CD14-positive monocyte (primary cell): Measurements from ENCODE around the gene CACNA1C. TPM values are rescaled to one million over a fixed set of nuclear protein-coding genes. Genes with fewer than 3 reads are reported as not detected.

Experiments
- DNase-seq, 3 donors: peaks; one replicate each; pipeline ENCODE4 v3.0.0-alpha.2; 2011 to 2022
- H2AFZ ChIP-seq: 2 replicates; pipeline ENCODE4 v1.6.0; 2012; ENCODE audit warnings: mild to moderate bottlenecking, low read depth, low read length, inconsistent platforms; ENCODE audit not compliant: insufficient read depth, poor library complexity, severe bottlenecking
- H3K27ac ChIP-seq, 2 donors: 1 replicate in 1 of 2; 2 replicates in 1 of 2; pipeline ENCODE4 v1.5.1; 2012 to 2013; ENCODE audit warnings: low read length in 2 of 2, control low read depth in 1 of 2, inconsistent platforms in 1 of 2, low read depth in 1 of 2, mild to moderate bottlenecking in 1 of 2
- H3K27me3 ChIP-seq, 2 donors: one replicate each; pipeline versions ENCODE4 v1.6.0 to v1.6.1; 2011 to 2013; ENCODE audit warnings: low read length in 2 of 2; ENCODE audit not compliant: control insufficient read depth in 2 of 2, insufficient read depth in 2 of 2
- H3K36me3 ChIP-seq, 2 donors: replicated peaks in 1 of 2; 1 replicate in 1 of 2; 2 replicates in 1 of 2; pipeline versions ENCODE4 v1.5.1 to v1.6.1; 2012 to 2013; ENCODE audit warnings: low read length in 2 of 2, control low read depth in 1 of 2, inconsistent platforms in 1 of 2, mild to moderate bottlenecking in 1 of 2; ENCODE audit not compliant: insufficient read depth in 2 of 2, control insufficient read depth in 1 of 2
- H3K4me1 ChIP-seq, 2 donors: 1 replicate in 1 of 2; 2 replicates in 1 of 2; pipeline versions ENCODE4 v1.5.1 to v1.6.1; 2012 to 2013; ENCODE audit warnings: low read length in 2 of 2, control low read depth in 1 of 2, inconsistent platforms in 1 of 2, mild to moderate bottlenecking in 1 of 2, moderate library complexity in 1 of 2; ENCODE audit not compliant: insufficient read depth in 2 of 2, control insufficient read depth in 1 of 2
- H3K4me2 ChIP-seq: replicated peaks from 2 replicates; pipeline ENCODE3; 2012; ENCODE audit warnings: low read length, moderate library complexity, mild to moderate bottlenecking; ENCODE audit not compliant: poor library complexity, severe bottlenecking; ENCODE audit errors: extremely low read depth
- H3K4me3 ChIP-seq, 3 experiments: fragments of 200-600 bp in 1 of 3; sonication (generic) in 1 of 3; replicated peaks in 1 of 3; 1 replicate in 2 of 3; 2 replicates in 1 of 3; pipeline ENCODE4 v1.5.1; 2011 to 2013; ENCODE audit warnings: low read length in 3 of 3, mild to moderate bottlenecking in 3 of 3, control low read depth in 2 of 3, low read depth in 2 of 3, inconsistent platforms in 1 of 3, moderate library complexity in 1 of 3
- H3K79me2 ChIP-seq: 2 replicates; pipeline ENCODE4 v1.6.0; 2012; ENCODE audit warnings: mild to moderate bottlenecking, control low read depth, inconsistent platforms, low read length, moderate library complexity; ENCODE audit not compliant: insufficient read depth
- H3K9ac ChIP-seq: 2 replicates; pipeline ENCODE4 v1.6.0; 2017; ENCODE audit warnings: low read length, mild to moderate bottlenecking; ENCODE audit not compliant: insufficient read depth, poor library complexity, severe bottlenecking
- H3K9me3 ChIP-seq, 2 donors: replicated peaks in 1 of 2; 1 replicate in 1 of 2; 2 replicates in 1 of 2; pipeline versions ENCODE4 v1.5.1 to v1.6.1; 2012 to 2013; ENCODE audit warnings: low read length in 2 of 2, control low read depth in 1 of 2; ENCODE audit not compliant: control insufficient read depth in 1 of 2, insufficient read depth in 1 of 2
- H4K20me1 ChIP-seq: 2 replicates; pipeline ENCODE4 v1.6.0; 2012; ENCODE audit warnings: mild to moderate bottlenecking, low read length, control low read depth, moderate library complexity; ENCODE audit not compliant: insufficient read depth
- H3K27ac Mint-ChIP-seq, 7 donors: one replicate each; pipeline ENCODE4 v1.8.0; 2020; ENCODE audit warnings: mild to moderate bottlenecking in 7 of 7, mixed read lengths in 7 of 7, moderate library complexity in 6 of 7, inconsistent platforms in 2 of 7
- H3K27me3 Mint-ChIP-seq, 3 donors: one replicate each; pipeline ENCODE4 v1.8.0; 2021 to 2022; ENCODE audit warnings: low read depth in 3 of 3, mild to moderate bottlenecking in 3 of 3, mixed read lengths in 3 of 3, moderate library complexity in 3 of 3, inconsistent platforms in 1 of 3
- H3K36me3 Mint-ChIP-seq, 2 donors: one replicate each; pipeline ENCODE4 v1.8.0; 2020; ENCODE audit warnings: mixed read lengths in 2 of 2, inconsistent platforms in 1 of 2, mild to moderate bottlenecking in 1 of 2
- H3K4me1 Mint-ChIP-seq: one replicate; pipeline ENCODE4 v1.8.0; 2020; ENCODE audit warnings: mild to moderate bottlenecking, mixed read lengths
- H3K4me3 Mint-ChIP-seq, 2 donors: one replicate each; pipeline ENCODE4 v1.8.0; 2020; ENCODE audit warnings: mild to moderate bottlenecking in 2 of 2, mixed read lengths in 2 of 2, moderate library complexity in 1 of 2
- H3K9me3 Mint-ChIP-seq, 7 donors: one replicate each; pipeline ENCODE4 v1.8.0; 2020 to 2022; ENCODE audit warnings: mixed read lengths in 7 of 7, mild to moderate bottlenecking in 6 of 7, moderate library complexity in 6 of 7, inconsistent platforms in 2 of 7
- WGBS: methylation state at CpG from one replicate; pipeline ENCODE4 v1.1.5; 2013; ENCODE audit warnings: missing lambda C conversion rate; ENCODE audit not compliant: insufficient coverage; 5-methylcytosine and 5-hydroxymethylcytosine counted together
- intact Hi-C, 2 donors: fragments of 100-400 bp; cut with micrococcal nuclease; formaldehyde crosslinking; loops; one replicate each; pipeline versions ENCODE4 v1.15.0 to v1.15.1; 2023
- polyA plus RNA-seq, 3 donors: library from polyadenylated mRNA; depleted of rRNA in 1 of 3; unstranded in 2 of 3; stranded (reverse) in 1 of 3; fragments of 300-500 nt in 2 of 3; fragments of >200 nt in 1 of 3; fragmentation: Illumina TruSeq in 2 of 3; gene quantifications; 1 replicate in 2 of 3; 2 replicates in 1 of 3; pipeline ENCODE4 v1.2.3, GENCODE V29; 2012 to 2021
- TF ChIP-seq, protein P1 (sequence below): fragments of 200-600 bp; IDR thresholded peaks from one replicate; pipeline ENCODE4 v1.8.0; 2022; ENCODE audit warnings: antibody characterized with exemption, mild to moderate bottlenecking

The CACNA1C gene
- polyA plus RNA-seq, 3 donors = not detected

DNA sequence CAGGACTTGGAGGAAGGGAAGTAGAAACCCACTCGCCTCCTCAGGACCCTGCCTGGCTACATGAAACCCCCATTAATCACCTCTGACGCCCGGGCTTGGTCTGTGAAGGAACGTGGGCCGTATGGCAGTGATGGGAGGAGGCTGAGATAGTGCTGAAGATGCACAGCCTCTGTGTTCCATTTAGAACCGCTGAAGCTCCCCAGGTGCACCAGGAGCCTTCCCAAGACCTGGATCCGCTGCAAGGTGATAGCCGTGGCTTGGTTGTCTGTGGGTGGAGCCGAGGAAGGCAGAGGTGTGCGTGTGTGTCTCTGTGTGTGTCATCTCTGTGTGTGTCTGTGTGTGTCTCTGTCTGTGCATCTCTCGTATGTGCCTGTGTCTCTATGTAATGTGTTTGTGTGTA is 293.1 kb downstream of the CACNA1C start:
- intact Hi-C loops = loop anchor here in 1 of 2 donors (10.0 kb wide), 1 partner anchor 531 kb away; no protein-coding TSS in a partner anchor
- H3K27ac ChIP-seq = no peak overlapping the region
- H3K36me3 ChIP-seq = no peaks in the 10 kb centered on the region
- H3K27me3 ChIP-seq = no peaks in the 10 kb centered on the region
- Mint-ChIP-seq H3K4me1 (peaks cover 54% of the 10 kb centered on the region), H3K9me3 (no peaks in the 10 kb centered on the region), H3K27me3 (peaks cover 0 to 2% (median 0%) of the 10 kb centered on the region in 3 donors), H3K4me3 (no peak overlapping the region), H3K36me3 (peaks cover 0 to 5% of the 10 kb centered on the region in 2 donors), H3K27ac (peak overlapping the region in 4 of 7 donors; percentile 17 to 36 (median 24))
- no peak overlapping the region for H3K9ac ChIP-seq
- no peaks in the 10 kb centered on the region for H3K79me2 ChIP-seq
- H3K4me1 ChIP-seq = peaks cover 51 to 55% of the 10 kb centered on the region in 2 donors
- TF ChIP-seq, protein P1, sequence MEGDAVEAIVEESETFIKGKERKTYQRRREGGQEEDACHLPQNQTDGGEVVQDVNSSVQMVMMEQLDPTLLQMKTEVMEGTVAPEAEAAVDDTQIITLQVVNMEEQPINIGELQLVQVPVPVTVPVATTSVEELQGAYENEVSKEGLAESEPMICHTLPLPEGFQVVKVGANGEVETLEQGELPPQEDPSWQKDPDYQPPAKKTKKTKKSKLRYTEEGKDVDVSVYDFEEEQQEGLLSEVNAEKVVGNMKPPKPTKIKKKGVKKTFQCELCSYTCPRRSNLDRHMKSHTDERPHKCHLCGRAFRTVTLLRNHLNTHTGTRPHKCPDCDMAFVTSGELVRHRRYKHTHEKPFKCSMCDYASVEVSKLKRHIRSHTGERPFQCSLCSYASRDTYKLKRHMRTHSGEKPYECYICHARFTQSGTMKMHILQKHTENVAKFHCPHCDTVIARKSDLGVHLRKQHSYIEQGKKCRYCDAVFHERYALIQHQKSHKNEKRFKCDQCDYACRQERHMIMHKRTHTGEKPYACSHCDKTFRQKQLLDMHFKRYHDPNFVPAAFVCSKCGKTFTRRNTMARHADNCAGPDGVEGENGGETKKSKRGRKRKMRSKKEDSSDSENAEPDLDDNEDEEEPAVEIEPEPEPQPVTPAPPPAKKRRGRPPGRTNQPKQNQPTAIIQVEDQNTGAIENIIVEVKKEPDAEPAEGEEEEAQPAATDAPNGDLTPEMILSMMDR = no peak
- H3K9me3 ChIP-seq = no peaks in the 10 kb centered on the region
- no peak overlapping the region for H2AFZ ChIP-seq
- H3K4me2 ChIP-seq = no peak overlapping the region
- no peaks in the 10 kb centered on the region for H4K20me1 ChIP-seq
- no peak for DNase-seq
- peak overlapping the region in 1 of 3 experiments; percentile 8 for H3K4me3 ChIP-seq
- WGBS = 89% methylated on average over 5 of the region's 11 CpGs

DNA sequence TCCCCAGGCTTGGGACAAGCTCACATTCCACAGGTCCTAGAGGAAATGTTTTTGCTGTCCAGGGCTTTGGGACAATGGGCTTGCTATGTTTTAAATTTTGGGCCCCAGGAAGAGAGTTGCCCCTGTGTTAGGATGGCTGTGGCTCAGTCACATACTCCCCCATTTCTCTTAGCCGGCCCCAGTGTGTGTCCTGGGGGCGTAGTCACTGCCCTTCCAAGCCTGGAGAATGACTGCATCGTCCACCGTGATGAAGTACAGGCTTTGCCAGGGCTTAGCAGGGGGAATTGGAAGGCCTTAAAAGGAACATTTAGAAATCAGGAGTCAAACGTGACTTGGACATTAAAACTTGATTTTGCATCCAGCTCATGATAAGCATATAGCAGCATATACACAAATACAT is 293.6 kb downstream of the CACNA1C start:
- no peaks in the 10 kb centered on the region for H3K36me3 ChIP-seq
- H3K27ac Mint-ChIP-seq = peak overlapping the region in 1 of 7 donors; percentile 27
- H3K4me1 Mint-ChIP-seq = peaks cover 50% of the 10 kb centered on the region
- H3K4me3 ChIP-seq = no peak overlapping the region
- H3K9me3 ChIP-seq = no peaks in the 10 kb centered on the region
- intact Hi-C loops = loop anchor here in 1 of 2 donors (10.0 kb wide), 1 partner anchor 532 kb away; no protein-coding TSS in a partner anchor
- H3K9ac ChIP-seq = no peak overlapping the region
- no peak overlapping the region for H3K4me3 Mint-ChIP-seq
- H4K20me1 ChIP-seq = no peaks in the 10 kb centered on the region
- peaks cover 46 to 51% of the 10 kb centered on the region in 2 donors for H3K4me1 ChIP-seq
- no peak overlapping the region for H2AFZ ChIP-seq
- 100% methylated on average over 2 of the region's 5 CpGs for WGBS
- TF ChIP-seq, protein P1 = no peak
- H3K27me3 Mint-ChIP-seq = peaks cover 0 to 2% (median 0%) of the 10 kb centered on the region in 3 donors
- DNase-seq = no peak
- no peak overlapping the region for H3K27ac ChIP-seq
- peaks cover 0 to 3% of the 10 kb centered on the region in 2 donors for H3K36me3 Mint-ChIP-seq
- peaks cover 0 to 2% (median 0%) of the 10 kb centered on the region in 7 donors for H3K9me3 Mint-ChIP-seq
- H3K4me2 ChIP-seq = no peak overlapping the region
- H3K79me2 ChIP-seq = no peaks in the 10 kb centered on the region
- H3K27me3 ChIP-seq = no peaks in the 10 kb centered on the region
